ENCODE measurements around the gene BTF3.

DNA sequence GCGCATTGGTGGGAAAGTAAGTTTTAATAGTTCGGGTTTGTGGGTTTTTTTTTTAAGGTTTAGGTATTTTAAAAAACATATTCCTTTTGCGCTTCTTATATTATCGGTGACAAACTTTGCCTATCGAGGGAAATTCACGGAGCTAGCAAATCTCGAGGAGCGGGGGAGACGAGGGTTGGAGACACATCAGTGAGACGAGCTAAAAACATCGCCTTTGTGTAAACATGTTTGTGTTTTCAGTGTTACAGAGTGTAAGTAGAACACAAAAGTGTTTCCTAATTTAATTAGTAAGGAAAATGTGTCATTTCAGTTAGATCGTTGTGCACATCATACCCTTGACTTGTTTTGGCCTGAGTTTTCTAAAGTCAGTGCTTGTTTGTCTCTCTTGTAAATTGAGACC is 945 bp downstream of the BTF3 start:
- TF ChIP-seq, protein P1, sequence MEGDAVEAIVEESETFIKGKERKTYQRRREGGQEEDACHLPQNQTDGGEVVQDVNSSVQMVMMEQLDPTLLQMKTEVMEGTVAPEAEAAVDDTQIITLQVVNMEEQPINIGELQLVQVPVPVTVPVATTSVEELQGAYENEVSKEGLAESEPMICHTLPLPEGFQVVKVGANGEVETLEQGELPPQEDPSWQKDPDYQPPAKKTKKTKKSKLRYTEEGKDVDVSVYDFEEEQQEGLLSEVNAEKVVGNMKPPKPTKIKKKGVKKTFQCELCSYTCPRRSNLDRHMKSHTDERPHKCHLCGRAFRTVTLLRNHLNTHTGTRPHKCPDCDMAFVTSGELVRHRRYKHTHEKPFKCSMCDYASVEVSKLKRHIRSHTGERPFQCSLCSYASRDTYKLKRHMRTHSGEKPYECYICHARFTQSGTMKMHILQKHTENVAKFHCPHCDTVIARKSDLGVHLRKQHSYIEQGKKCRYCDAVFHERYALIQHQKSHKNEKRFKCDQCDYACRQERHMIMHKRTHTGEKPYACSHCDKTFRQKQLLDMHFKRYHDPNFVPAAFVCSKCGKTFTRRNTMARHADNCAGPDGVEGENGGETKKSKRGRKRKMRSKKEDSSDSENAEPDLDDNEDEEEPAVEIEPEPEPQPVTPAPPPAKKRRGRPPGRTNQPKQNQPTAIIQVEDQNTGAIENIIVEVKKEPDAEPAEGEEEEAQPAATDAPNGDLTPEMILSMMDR (IDR thresholded peaks at IDR 0.05) = no peak
- TF ChIP-seq POLR2A (IDR thresholded peaks at IDR 0.05) = no peak
